ENCODE results near the gene UBE2C.

The UBE2C gene

GRCh38 chr20:45833883-45834796 is 21.7 kb downstream of the UBE2C start:
- DNase-seq = peak; percentile 57

- DNase-seq = no peak
These were observed 22.3 kb downstream of the UBE2C start for GRCh38 chr20:45834797-45835161.

GRCh38 chr20:45835329-45835765 is 22.9 kb downstream of the UBE2C start:
- no peak for DNase-seq

GRCh38 chr20:45835825-45836224 is 23.4 kb downstream of the UBE2C start:
- DNase-seq = no peak

GRCh38 chr20:45836841-45837240 is 24.4 kb downstream of the UBE2C start:
- peak; percentile 39 for DNase-seq

- no peak for DNase-seq
These were observed 28.3 kb downstream of the UBE2C start for GRCh38 chr20:45840700-45841198.

GRCh38 chr20:45841407-45842129 is 29.1 kb downstream of the UBE2C start:
- DNase-seq = no peak

GRCh38 chr20:45842169-45842812 is 29.8 kb downstream of the UBE2C start:
- DNase-seq = no peak

- DNase-seq = no peak
These were observed 31.1 kb downstream of the UBE2C start for GRCh38 chr20:45843506-45843905.

- no peak for DNase-seq
These were observed 33.0 kb downstream of the UBE2C start for GRCh38 chr20:45845452-45845851.

- no peak for DNase-seq
These were observed 36.0 kb downstream of the UBE2C start for GRCh38 chr20:45848421-45848820.

- no peak for DNase-seq
These were observed 36.6 kb downstream of the UBE2C start for GRCh38 chr20:45848969-45849582.

GRCh38 chr20:45850238-45850637 is 37.8 kb downstream of the UBE2C start:
- DNase-seq = no peak

- DNase-seq = no peak
These were observed 38.5 kb downstream of the UBE2C start for GRCh38 chr20:45850926-45851325.

- no peak for DNase-seq
These were observed 39.1 kb downstream of the UBE2C start for GRCh38 chr20:45851501-45851900.

GRCh38 chr20:45852326-45852725 is 39.9 kb downstream of the UBE2C start:
- no peak for DNase-seq

GRCh38 chr20:45853484-45853883 is 41.0 kb downstream of the UBE2C start:
- no peak for DNase-seq

GRCh38 chr20:45857114-45857881 is 44.9 kb downstream of the UBE2C start, which contains the start of the genes ACOT8 and ZSWIM3:
TSS of gene ACOT8 (minus strand) at chr20:45857392. CDS start at chr20:45857315, 77 bp downstream.
TSS of gene ZSWIM3 (plus strand) at chr20:45857614. CDS start at chr20:45857826, 212 bp downstream.
- DNase-seq = peak; percentile 99

GRCh38 chr20:45857882-45858216 is 45.4 kb downstream of the UBE2C start:
- DNase-seq = no peak

- no peak for DNase-seq
These were observed 47.5 kb downstream of the UBE2C start for GRCh38 chr20:45859916-45860315.

GRCh38 chr20:45860560-45861220 is 48.2 kb downstream of the UBE2C start:
- no peak for DNase-seq

All from NCI-H2227 treated with DMSO at 0.1 percent for 48 hours (cell line).